ENCODE results near the gene FAM228A.

- TF ChIP-seq, protein P1, sequence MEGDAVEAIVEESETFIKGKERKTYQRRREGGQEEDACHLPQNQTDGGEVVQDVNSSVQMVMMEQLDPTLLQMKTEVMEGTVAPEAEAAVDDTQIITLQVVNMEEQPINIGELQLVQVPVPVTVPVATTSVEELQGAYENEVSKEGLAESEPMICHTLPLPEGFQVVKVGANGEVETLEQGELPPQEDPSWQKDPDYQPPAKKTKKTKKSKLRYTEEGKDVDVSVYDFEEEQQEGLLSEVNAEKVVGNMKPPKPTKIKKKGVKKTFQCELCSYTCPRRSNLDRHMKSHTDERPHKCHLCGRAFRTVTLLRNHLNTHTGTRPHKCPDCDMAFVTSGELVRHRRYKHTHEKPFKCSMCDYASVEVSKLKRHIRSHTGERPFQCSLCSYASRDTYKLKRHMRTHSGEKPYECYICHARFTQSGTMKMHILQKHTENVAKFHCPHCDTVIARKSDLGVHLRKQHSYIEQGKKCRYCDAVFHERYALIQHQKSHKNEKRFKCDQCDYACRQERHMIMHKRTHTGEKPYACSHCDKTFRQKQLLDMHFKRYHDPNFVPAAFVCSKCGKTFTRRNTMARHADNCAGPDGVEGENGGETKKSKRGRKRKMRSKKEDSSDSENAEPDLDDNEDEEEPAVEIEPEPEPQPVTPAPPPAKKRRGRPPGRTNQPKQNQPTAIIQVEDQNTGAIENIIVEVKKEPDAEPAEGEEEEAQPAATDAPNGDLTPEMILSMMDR (conservative IDR thresholded peaks at IDR 0.05) = no peak
- TF ChIP-seq EZH2 (IDR thresholded peaks at IDR 0.05; ENCODE audit: low read depth) = no peak
Observed at GRCh38 chr2:24203787-24204150, 28.9 kb downstream of the FAM228A start.

Data from PC-9 (cell line).